ES-I3 (cell line): Measurements from ENCODE around the gene CHCHD3.

Experiments
- H3K36me3 ChIP-seq: 2 replicates; pipeline ENCODE4 v1.6.1; 2013; ENCODE audit warnings: mild to moderate bottlenecking, low read length, control low read depth, moderate library complexity; ENCODE audit not compliant: insufficient read depth
- H3K4me1 ChIP-seq: 2 replicates; pipeline ENCODE4 v1.6.1; 2013; ENCODE audit warnings: mild to moderate bottlenecking, control low read depth, low read length; ENCODE audit not compliant: insufficient read depth
- H3K9ac ChIP-seq: 2 replicates; pipeline ENCODE4 v1.6.1; 2013; ENCODE audit warnings: low read depth, mild to moderate bottlenecking, low read length, moderate library complexity
- H3K9me3 ChIP-seq: 2 replicates; pipeline ENCODE4 v1.6.1; 2013; ENCODE audit warnings: mild to moderate bottlenecking, low read length, moderate library complexity; ENCODE audit not compliant: control insufficient read depth, insufficient read depth

CHCHD3 gene

GRCh38 chr7:132805766-132806165 lies 276.1 kb downstream of the CHCHD3 start:
- no peak overlapping the region for H3K9ac ChIP-seq
- no peaks in the 10 kb centered on the region for H3K36me3 ChIP-seq
- no peaks in the 10 kb centered on the region for H3K4me1 ChIP-seq
- H3K9me3 ChIP-seq, result no peaks in the 10 kb centered on the region

GRCh38 chr7:132804849-132805485 lies 276.9 kb downstream of the CHCHD3 start:
- Histone ChIP-seq H3K9me3 (no peaks in the 10 kb centered on the region), H3K4me1 (no peaks in the 10 kb centered on the region), H3K36me3 (no peaks in the 10 kb centered on the region), H3K9ac (no peak overlapping the region)

- Histone ChIP-seq H3K9ac (no peak overlapping the region), H3K9me3 (no peaks in the 10 kb centered on the region), H3K36me3 (no peaks in the 10 kb centered on the region), H3K4me1 (no peaks in the 10 kb centered on the region)
Observed at GRCh38 chr7:132800522-132800921, 281.4 kb downstream of the CHCHD3 start.

- no peaks in the 10 kb centered on the region for H3K36me3 ChIP-seq
- H3K9ac ChIP-seq, result no peak overlapping the region
- no peaks in the 10 kb centered on the region for H3K9me3 ChIP-seq
- no peaks in the 10 kb centered on the region for H3K4me1 ChIP-seq
Observed at GRCh38 chr7:132799081-132799413, 282.8 kb downstream of the CHCHD3 start.

- Histone ChIP-seq H3K4me1 (no peaks in the 10 kb centered on the region), H3K36me3 (no peaks in the 10 kb centered on the region), H3K9me3 (no peaks in the 10 kb centered on the region), H3K9ac (no peak overlapping the region)
Observed at GRCh38 chr7:132797152-132797551, 284.7 kb downstream of the CHCHD3 start.

- Histone ChIP-seq H3K9ac (no peak overlapping the region), H3K36me3 (no peaks in the 10 kb centered on the region; the same call in 1 of the 2 replicates), H3K4me1 (no peaks in the 10 kb centered on the region), H3K9me3 (no peaks in the 10 kb centered on the region)
Observed at GRCh38 chr7:132793474-132793873, 288.4 kb downstream of the CHCHD3 start.

- Histone ChIP-seq H3K9ac (no peak overlapping the region), H3K4me1 (no peaks in the 10 kb centered on the region), H3K36me3 (no peaks in the 10 kb centered on the region; the same call in 1 of the 2 replicates), H3K9me3 (no peaks in the 10 kb centered on the region)
Observed at GRCh38 chr7:132791036-132791435, 290.9 kb downstream of the CHCHD3 start.

GRCh38 chr7:132790104-132790503 lies 291.8 kb downstream of the CHCHD3 start:
- no peaks in the 10 kb centered on the region for H3K4me1 ChIP-seq
- H3K9me3 ChIP-seq, result no peaks in the 10 kb centered on the region
- no peaks in the 10 kb centered on the region; the same call in 1 of the 2 replicates for H3K36me3 ChIP-seq
- no peak overlapping the region for H3K9ac ChIP-seq

GRCh38 chr7:132789281-132789680 lies 292.6 kb downstream of the CHCHD3 start:
- Histone ChIP-seq H3K4me1 (no peaks in the 10 kb centered on the region), H3K36me3 (no peaks in the 10 kb centered on the region; the same call in 1 of the 2 replicates), H3K9me3 (no peaks in the 10 kb centered on the region), H3K9ac (no peak overlapping the region)

GRCh38 chr7:132785870-132786269 lies 296.0 kb downstream of the CHCHD3 start:
- no peaks in the 10 kb centered on the region for H3K9me3 ChIP-seq
- H3K4me1 ChIP-seq, result 0 out of 2 replicates have a peak, but pooled peaks cover 5% of the 10 kb centered on the region
- no peak overlapping the region for H3K9ac ChIP-seq
- no peaks in the 10 kb centered on the region; the same call in none of the 2 replicates for H3K36me3 ChIP-seq

- Histone ChIP-seq H3K36me3 (no peaks in the 10 kb centered on the region; the same call in none of the 2 replicates), H3K9me3 (no peaks in the 10 kb centered on the region), H3K9ac (no peak overlapping the region), H3K4me1 (0 out of 2 replicates have a peak, but pooled peaks cover 5% of the 10 kb centered on the region)
Observed at GRCh38 chr7:132784406-132784805, 297.5 kb downstream of the CHCHD3 start.

GRCh38 chr7:132783824-132784223 lies 298.1 kb downstream of the CHCHD3 start:
- Histone ChIP-seq H3K4me1 (0 out of 2 replicates have a peak, but pooled peaks cover 5% of the 10 kb centered on the region), H3K9me3 (no peaks in the 10 kb centered on the region), H3K9ac (no peak overlapping the region), H3K36me3 (no peaks in the 10 kb centered on the region; the same call in none of the 2 replicates)

- Histone ChIP-seq H3K4me1 (0 out of 2 replicates have a peak, but pooled peaks cover 5% of the 10 kb centered on the region), H3K9ac (no peak overlapping the region), H3K9me3 (no peaks in the 10 kb centered on the region), H3K36me3 (no peaks in the 10 kb centered on the region; the same call in 1 of the 2 replicates)
Observed at GRCh38 chr7:132782777-132783640, 298.9 kb downstream of the CHCHD3 start.

GRCh38 chr7:132780822-132781221 lies 301.1 kb downstream of the CHCHD3 start:
- Histone ChIP-seq H3K4me1 (0 out of 2 replicates have a peak, but pooled peaks cover 5% of the 10 kb centered on the region), H3K9me3 (no peaks in the 10 kb centered on the region), H3K9ac (no peak overlapping the region), H3K36me3 (no peaks in the 10 kb centered on the region; the same call in 1 of the 2 replicates)

GRCh38 chr7:132779164-132779563 lies 302.7 kb downstream of the CHCHD3 start:
- 0 out of 2 replicates have a peak, but pooled peaks cover 5% of the 10 kb centered on the region for H3K4me1 ChIP-seq
- no peaks in the 10 kb centered on the region for H3K9me3 ChIP-seq
- H3K36me3 ChIP-seq, result no peaks in the 10 kb centered on the region; the same call in 1 of the 2 replicates
- no peak overlapping the region for H3K9ac ChIP-seq
